ENCODE results near the gene ZNF37A. TPM values are rescaled to one million over a fixed set of nuclear protein-coding genes. Genes with fewer than 3 reads are reported as not detected.
"Not testable (repeated sequence)": the region's sequence is repeated elsewhere in the genome, so short reads cannot be mapped to it uniquely, and the experiment has no call there.

ZNF37A gene
- total RNA-seq, 1 donor from 2014 or later: 24.3 TPM

DNA sequence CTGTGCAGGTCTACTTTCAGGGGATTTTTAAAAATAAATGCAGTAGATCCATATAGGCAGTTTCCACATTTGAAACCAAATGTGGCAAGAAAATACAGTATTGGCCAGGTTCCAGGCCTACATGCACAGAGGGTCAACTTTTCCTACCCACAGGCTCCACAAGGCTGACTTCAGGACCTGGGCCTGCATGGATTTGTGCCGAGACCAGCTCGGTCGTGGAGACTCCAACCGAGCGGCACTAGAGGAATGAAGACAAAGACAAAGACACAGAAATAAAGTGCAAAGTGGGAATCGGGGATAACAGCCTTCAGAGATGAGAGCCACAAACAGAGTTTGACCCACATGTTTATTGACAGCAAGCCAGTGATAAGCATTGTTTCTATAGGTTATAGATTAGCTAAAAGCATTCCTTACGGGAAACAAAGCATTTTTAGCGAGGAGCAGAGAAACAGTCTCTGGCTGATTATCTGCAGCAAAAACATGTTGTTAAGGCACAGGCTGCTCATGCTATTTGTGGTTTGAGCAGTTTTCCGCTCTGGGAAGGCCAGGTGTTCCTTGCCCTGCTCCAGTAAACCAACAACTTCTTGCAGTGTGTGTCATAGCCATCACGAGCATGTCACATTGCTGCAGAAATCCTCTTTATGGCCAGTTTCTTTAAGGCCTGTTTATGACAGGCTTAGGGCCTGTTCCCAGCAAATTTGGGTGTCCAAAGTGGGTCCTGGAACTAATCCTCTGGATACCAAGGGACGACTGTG, 52.6 kb downstream of the ZNF37A start:
- intact Hi-C loops (cut with micrococcal nuclease): no loop called here

DNA sequence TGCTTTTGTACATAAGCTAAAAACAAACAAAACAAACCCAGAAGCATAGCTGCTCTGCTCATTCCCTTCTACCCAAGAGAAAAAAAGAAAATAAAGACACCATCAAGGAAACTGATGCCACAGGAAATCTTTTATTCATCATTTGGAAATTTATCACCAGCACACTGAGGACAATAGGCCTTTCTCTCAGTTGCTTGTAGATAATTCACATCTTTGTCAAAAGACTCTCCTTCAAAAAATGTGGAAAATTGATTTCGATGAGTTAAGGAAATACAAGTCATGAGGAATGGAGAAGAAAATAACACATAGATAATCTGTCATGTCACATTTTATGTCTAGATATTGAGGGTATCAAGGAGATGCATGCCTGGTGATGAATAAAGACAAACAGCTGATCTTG, 53.5 kb downstream of the ZNF37A start:
- intact Hi-C loops (cut with micrococcal nuclease): no loop called here

DNA sequence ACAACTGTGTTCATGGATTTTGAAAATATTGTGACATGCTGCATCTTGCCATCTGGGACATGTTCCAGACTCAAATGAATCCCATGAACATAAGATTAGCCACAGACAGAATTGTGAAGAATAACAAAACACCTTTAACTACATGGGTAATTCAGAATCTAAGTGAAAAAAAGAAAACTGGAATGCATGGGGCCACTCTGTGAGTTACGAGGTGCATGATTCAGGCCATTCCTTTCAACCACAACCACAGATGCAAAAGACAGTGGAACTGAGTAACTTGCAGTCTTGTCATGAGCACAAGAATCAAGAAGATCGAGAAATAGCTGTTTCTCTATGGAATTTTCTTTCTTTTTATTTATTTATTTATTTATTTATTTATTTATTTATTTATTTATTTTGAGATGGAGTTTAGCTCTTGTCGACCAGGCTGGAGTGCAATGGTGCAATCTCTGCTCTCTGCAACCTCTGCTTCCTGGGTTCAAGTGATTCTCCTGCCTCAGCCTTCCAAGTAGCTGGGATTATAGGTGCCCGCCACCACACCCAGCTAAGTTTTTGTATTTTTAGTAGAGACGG, 56.8 kb downstream of the ZNF37A start:
- intact Hi-C loops (cut with micrococcal nuclease): not testable (repeated sequence)

DNA sequence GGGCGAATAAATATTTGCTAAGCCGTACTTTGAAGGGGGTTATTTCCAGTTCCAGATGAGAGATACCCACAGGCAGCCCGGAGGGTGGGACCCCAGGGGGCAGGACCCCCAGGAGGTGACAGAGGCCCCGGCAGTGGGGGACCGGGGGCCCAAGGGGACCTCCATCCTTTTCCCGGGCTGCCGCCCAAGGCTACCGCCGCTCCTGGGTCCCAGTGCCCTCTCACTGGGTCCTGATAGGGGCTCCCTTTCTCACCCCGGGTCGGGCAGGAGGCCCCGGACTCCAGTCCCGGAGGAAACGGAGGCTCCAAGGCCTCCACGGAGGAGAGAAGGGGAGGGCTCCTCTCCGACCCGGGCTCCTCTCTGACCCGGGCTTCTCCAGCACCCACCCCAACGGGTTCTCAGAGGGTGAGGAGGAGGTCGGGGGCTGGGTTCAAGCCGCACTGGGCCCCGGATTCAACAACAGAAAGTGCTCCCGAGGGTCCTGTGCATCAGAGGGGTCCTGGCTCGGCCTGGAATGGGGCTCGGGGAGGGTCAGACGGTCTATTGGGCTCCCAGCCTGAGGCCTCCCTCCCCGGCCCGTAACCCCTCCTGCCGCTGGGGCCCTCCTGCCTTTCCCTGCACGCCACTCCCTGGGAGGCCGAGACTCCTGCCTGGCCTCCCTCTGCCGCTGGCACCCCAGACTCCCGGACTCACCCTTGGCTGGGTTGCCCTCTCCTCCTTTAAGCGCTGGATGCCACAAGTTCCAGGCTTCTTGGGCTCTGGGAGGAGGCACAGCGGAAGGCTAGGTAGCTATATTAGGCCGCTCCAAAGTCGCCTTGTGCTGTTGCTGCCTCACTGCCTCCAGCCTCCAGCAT, 62.5 kb downstream of the ZNF37A start:
- intact Hi-C loops (cut with micrococcal nuclease): no loop called here

DNA sequence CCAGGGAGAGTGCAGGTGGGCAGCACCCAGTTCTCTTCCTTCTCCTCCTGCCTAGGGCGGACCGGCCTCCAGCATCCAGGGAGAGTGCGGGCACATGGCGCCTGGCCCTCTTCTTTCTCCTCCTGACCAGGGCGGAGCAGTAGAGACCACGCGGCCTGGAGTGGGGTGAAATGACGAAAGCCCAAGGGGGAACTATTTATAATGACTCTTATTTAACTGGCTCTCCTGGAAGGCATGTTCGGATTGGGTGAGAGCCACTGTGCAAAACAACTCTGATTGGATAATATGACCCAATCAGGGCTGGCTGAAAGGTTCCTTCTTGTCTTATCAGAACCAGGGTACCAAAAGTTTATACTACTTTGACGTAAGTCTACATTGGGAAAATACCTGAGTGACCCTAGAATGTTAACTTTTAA, 63.1 kb downstream of the ZNF37A start:
- intact Hi-C loops (cut with micrococcal nuclease): no loop called here

DNA sequence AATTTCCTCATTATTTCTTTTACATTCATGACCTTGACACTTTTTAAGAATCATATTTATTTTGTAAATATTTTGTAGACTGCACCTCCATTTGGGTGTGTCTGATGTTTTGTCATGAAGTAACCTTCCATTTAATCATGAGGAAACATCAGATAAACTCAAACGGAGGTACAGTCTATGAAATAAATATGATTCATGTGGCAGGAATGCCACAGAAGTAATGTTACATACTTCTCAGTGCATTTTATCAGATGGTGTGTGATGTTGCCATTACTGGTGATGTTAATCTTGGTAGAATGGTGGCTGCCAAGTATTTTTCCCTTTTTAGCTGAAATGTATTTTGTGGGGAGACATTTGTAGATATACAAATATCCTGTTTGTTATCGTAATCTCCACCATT, 64.9 kb downstream of the ZNF37A start:
- intact Hi-C loops (cut with micrococcal nuclease): no loop called here

DNA sequence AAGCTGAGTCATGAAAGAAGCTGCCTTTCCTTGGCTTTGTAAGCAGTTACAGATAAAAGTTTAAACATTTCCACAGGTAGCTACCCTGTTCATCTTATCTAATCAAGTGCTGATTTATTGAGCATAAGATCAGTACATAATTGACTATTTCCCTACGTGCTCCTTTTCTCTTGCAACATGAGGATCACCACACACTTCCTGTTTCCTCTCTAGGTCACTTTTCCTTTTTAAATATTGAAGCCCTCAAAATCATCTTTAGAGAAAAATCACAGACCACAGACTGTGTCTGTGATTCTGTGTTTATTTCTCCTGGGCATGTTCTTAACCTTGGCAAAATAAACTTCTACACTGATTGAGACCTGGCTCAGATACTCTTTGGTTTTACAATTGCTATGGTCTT, 69.5 kb downstream of the ZNF37A start:
- intact Hi-C loops (cut with micrococcal nuclease): no loop called here

DNA sequence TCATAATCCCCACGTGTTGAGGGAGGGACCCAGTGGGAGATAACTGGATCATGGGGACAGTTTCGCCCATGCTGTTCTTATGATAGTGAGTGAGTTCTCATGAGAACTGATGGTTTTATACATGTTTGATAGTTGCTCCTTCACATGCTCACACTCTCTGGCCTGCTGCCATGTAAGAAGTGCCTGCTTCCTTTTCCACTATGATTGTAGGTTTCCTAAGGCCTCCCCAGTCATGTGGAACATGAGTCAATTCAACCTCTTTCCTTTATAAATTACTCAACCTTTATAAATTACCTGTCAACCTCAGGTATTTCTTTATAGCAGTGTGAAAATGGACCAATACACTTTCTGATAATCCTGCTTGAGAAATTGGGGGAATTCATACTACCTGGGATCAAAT, 80.2 kb downstream of the ZNF37A start:
- intact Hi-C loops (cut with micrococcal nuclease): no loop called here

DNA sequence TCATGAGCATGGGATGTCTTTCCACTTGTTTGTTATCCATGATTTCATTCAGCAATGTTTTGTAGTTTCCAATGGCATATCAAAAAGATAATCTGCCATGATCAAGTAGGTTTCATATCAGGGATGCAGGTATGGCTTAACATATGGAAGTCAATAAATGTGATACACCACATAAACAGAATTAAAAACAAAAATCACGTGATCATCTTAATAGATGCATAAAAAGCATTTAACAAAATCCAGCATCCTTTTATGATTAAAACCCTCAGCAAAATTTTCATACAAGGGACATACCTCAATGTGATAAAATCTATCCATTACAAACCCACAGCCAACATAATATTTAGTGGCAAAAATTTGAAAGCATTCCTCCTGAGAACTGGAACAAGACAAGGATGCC, 90.3 kb downstream of the ZNF37A start:
- intact Hi-C loops (cut with micrococcal nuclease): no loop called here

Other genes with a start within 250 kb of the ZNF37A start
- 7.2 and 7.6 TPM in 2 replicates for gene ZNF248, start 236.7 kb upstream of the ZNF37A start, total RNA-seq
- gene ZNF25, start 117.7 kb upstream of the ZNF37A start, total RNA-seq: 6.2 and 7.5 TPM in 2 replicates
- gene ZNF33A, start 83.7 kb upstream of the ZNF37A start, total RNA-seq: 29.8 and 32.0 TPM in 2 replicates